T-helper 2 cell treated with Interferon-gamma antibody and Interleukin-4, amounts not matched to agents 5 μg/mL and 100 μg/mL, for 36 hours (primary cell): ENCODE results near the gene OR52N1.

Source experiments
- DNase-seq: peaks from one replicate; pipeline ENCODE4 v3.0.0; 2021; ENCODE audit warnings: low spot score
- H3K27ac Mint-ChIP-seq: one replicate; pipeline ENCODE4 v1.8.0; 2021; ENCODE audit warnings: mild to moderate bottlenecking, mixed read lengths
- H3K27me3 Mint-ChIP-seq: one replicate; pipeline ENCODE4 v1.8.0; 2021; ENCODE audit warnings: low read depth, mixed read lengths
- H3K36me3 Mint-ChIP-seq: one replicate; pipeline ENCODE4 v1.8.0; 2021; ENCODE audit warnings: low read depth, mixed read lengths
- H3K4me1 Mint-ChIP-seq: one replicate; pipeline ENCODE4 v1.8.0; 2021; ENCODE audit warnings: low read depth, mixed read lengths
- H3K4me3 Mint-ChIP-seq: one replicate; pipeline ENCODE4 v1.8.0; 2022; ENCODE audit warnings: mild to moderate bottlenecking, moderate library complexity, mixed read lengths
- H3K9me3 Mint-ChIP-seq: one replicate; pipeline ENCODE4 v1.8.0; 2021; ENCODE audit warnings: mixed read lengths

The OR52N1 gene

GRCh38 chr11:5767056-5767455, 24.0 kb downstream of the OR52N1 start:
- DNase-seq = no peak
- Mint-ChIP-seq H3K4me3 (no peak overlapping the region), H3K27me3 (no peaks in the 10 kb centered on the region), H3K27ac (no peak overlapping the region), H3K36me3 (no peaks in the 10 kb centered on the region), H3K4me1 (no peaks in the 10 kb centered on the region), H3K9me3 (no peaks in the 10 kb centered on the region)

GRCh38 chr11:5753943-5754342, 37.1 kb downstream of the OR52N1 start, which contains the start of gene OR52N4:
TSS of gene OR52N4 (plus strand) at chr11:5754243. CDS start at chr11:5754741, 498 bp downstream.
- no peaks in the 10 kb centered on the region for H3K9me3 Mint-ChIP-seq
- H3K27me3 Mint-ChIP-seq = peaks cover 2% of the 10 kb centered on the region
- no peak within 1 kb of the TSS for H3K4me3 Mint-ChIP-seq
- no peaks in the 10 kb centered on the region for H3K36me3 Mint-ChIP-seq
- no peak for DNase-seq
- H3K27ac Mint-ChIP-seq = no peak within 1 kb of the TSS
- H3K4me1 Mint-ChIP-seq = no peaks in the 10 kb centered on the region

GRCh38 chr11:5749836-5750235, 41.2 kb downstream of the OR52N1 start:
- no peak for DNase-seq
- no peak overlapping the region for H3K4me3 Mint-ChIP-seq
- no peaks in the 10 kb centered on the region for H3K27me3 Mint-ChIP-seq
- H3K4me1 Mint-ChIP-seq = no peaks in the 10 kb centered on the region
- H3K36me3 Mint-ChIP-seq = no peaks in the 10 kb centered on the region
- H3K27ac Mint-ChIP-seq = no peak overlapping the region
- H3K9me3 Mint-ChIP-seq = no peaks in the 10 kb centered on the region

- Mint-ChIP-seq H3K36me3 (no peaks in the 10 kb centered on the region), H3K9me3 (no peaks in the 10 kb centered on the region), H3K4me1 (no peaks in the 10 kb centered on the region), H3K27me3 (peaks cover 4% of the 10 kb centered on the region), H3K27ac (no peak overlapping the region), H3K4me3 (no peak overlapping the region)
- no peak for DNase-seq
Observed at GRCh38 chr11:5746614-5747013, 44.5 kb downstream of the OR52N1 start.

- Mint-ChIP-seq H3K36me3 (no peaks in the 10 kb centered on the region), H3K27me3 (no peaks in the 10 kb centered on the region), H3K4me1 (no peaks in the 10 kb centered on the region), H3K4me3 (no peak overlapping the region), H3K27ac (no peak overlapping the region), H3K9me3 (no peaks in the 10 kb centered on the region)
- DNase-seq = no peak
Observed at GRCh38 chr11:5738431-5738830, 52.6 kb downstream of the OR52N1 start.

GRCh38 chr11:5737670-5738392, 53.2 kb downstream of the OR52N1 start:
- H3K27me3 Mint-ChIP-seq = no peaks in the 10 kb centered on the region
- no peak for DNase-seq
- H3K4me1 Mint-ChIP-seq = no peaks in the 10 kb centered on the region
- H3K9me3 Mint-ChIP-seq = no peaks in the 10 kb centered on the region
- no peak overlapping the region for H3K27ac Mint-ChIP-seq
- H3K36me3 Mint-ChIP-seq = no peaks in the 10 kb centered on the region
- no peak overlapping the region for H3K4me3 Mint-ChIP-seq

GRCh38 chr11:5737091-5737490, 54.0 kb downstream of the OR52N1 start:
- DNase-seq = no peak
- no peaks in the 10 kb centered on the region for H3K36me3 Mint-ChIP-seq
- no peak overlapping the region for H3K4me3 Mint-ChIP-seq
- no peaks in the 10 kb centered on the region for H3K9me3 Mint-ChIP-seq
- H3K27me3 Mint-ChIP-seq = no peaks in the 10 kb centered on the region
- H3K4me1 Mint-ChIP-seq = no peaks in the 10 kb centered on the region
- H3K27ac Mint-ChIP-seq = no peak overlapping the region
